GM21381 (cell line): ENCODE results near the gene ADGRB2.
A peak's percentile ranks its signal among the peaks of the same experiment; 100 is the strongest.

ENCODE experiments used
- ATAC-seq: cut with Tn5 transposase; IDR thresholded peaks from one replicate; pipeline ENCODE4 v1.9.1; 2021; ENCODE audit warnings: mild to moderate bottlenecking, moderate library complexity; ENCODE audit not compliant: unreplicated experiment

The ADGRB2 gene

GRCh38 chr1:31749785-31750735 lies 14.1 kb downstream of the ADGRB2 start:
- ATAC-seq, result no peak

DNA sequence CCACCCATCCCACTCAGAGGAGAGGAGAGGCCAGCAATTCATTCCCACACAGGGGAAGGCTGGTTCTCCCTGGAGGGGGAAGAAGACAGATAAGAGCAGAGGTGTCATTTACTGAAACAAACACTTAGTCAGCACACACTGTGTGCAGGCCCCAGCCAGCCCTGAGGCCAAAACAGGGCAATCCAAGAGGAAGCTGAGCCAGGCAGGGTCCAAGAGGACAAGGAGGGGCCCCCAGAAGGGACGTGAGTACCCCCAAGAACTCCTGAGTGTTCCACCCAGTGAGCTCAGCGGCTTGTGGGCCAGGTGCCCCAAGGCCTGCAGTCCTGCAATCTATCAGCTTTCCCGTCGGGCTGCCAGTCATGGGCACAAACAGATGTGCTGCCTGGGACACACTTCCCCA lies 15.8 kb downstream of the ADGRB2 start:
- ATAC-seq, result no peak

- ATAC-seq, result no peak
Measured at GRCh38 chr1:31747304-31747703, 16.8 kb downstream of the ADGRB2 start.

GRCh38 chr1:31746687-31747086 lies 17.5 kb downstream of the ADGRB2 start:
- ATAC-seq, result no peak

- no peak for ATAC-seq
Measured at GRCh38 chr1:31745946-31746670, 18.0 kb downstream of the ADGRB2 start.

DNA sequence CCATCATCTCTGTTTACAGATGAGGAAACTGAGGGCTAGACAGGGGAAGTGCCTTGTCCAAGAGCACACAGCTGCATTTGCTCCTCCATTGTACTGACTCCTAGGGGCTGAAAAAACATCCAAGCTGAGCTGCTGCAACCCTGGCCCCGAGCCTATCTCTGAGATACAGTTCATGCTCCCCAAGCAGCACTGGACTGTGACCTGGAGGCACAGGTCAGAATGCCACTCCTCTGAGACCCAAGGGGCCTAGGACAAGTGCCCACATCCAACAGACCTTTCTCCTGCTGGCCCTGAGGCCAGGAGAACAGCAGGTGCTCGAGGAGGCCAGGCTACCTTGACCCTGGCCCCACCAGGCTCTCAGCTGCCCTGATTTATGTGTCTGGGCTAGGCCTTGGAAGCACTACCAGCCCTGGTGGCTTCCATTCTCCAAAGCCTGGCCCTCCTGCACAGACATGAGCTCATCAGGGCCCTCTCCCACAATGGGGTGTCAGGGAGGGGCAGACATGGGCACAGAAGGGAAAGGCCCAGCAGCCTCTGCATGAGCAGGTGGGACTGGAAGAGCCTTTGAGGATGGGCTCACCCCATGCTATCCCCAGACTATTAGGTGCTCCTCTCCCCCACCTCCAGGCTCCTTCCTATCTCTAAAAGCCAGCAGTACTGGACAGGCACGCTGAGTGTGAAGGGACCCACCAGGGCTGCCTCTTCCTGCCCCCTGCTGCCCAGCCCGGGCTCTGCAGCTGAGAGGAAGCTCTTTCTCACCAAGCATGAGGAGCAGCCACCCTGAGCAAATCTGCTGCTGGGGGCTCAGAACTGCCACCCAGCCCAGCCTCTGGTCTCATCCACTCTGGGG lies 18.8 kb downstream of the ADGRB2 start:
- ATAC-seq, result no peak

DNA sequence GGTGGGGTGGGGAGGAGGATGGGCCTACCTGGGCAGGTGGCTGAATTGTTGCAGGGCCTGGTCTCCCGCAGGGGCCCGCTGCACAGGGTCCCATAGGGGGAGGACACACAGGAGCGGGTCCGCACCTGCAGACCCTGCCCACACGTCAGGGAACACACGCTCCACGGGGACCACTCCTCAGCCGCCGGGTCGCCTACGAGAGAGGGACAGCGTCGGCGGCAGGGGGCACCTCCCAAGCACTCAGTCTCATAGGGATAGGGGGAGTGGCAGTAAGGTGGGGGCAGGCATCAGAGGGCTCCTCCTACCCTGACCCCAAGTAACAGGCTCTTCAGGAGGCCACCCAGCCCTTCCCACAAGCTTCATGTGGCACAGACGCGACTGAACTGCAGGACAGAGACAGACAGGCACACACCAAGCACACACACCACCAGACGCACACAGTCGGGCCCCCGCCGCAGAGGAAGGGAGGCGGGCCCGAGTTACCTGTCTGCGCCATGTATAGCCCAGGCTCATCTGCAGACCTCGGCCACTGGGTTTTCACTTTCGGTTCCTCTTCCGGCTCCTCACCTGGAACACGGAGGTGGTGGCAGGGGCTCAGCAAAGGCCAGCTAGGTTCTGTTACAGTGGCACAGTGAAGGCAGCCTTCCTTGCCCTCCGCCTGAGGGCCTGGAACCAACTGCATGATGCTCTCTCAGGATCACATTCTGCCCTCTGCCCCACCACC lies 19.8 kb downstream of the ADGRB2 start:
- ATAC-seq, result peak; percentile 69

DNA sequence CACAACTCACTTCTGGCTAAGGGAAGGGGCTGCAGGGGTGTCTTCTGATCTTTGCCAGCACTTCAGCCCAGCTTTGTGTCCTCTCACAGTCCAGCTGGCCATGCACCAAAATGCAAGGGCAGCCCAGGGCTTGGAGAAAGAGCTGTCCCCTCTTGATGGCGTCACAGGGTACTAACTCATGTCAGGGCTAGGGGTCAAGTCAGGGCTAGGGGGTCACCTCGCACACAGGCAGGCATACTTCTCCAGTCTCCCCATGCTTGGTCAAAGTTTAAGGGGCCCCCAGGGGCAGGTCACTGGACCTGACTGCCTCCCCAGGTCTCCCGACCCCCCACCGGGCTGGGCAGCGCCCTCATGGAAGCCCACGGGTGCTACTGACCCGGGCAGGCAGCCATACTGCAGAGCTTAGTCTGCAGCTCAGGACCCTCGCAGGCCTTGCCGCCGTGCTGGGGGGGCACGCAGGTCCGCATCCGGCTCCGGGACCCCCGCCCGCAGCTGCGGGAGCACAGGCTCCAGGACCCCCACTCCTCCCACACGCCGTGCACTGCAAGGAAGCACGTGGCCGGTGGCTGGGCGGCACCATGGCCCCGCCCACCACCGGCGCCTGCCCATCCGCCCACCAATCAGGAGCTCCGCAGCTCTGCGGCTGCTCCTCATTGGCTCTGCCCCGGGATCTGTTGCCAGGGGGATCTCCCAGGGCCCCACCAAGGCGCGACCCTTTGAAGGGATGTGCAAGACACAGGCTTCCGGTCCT lies 21.5 kb downstream of the ADGRB2 start:
- no peak for ATAC-seq

DNA sequence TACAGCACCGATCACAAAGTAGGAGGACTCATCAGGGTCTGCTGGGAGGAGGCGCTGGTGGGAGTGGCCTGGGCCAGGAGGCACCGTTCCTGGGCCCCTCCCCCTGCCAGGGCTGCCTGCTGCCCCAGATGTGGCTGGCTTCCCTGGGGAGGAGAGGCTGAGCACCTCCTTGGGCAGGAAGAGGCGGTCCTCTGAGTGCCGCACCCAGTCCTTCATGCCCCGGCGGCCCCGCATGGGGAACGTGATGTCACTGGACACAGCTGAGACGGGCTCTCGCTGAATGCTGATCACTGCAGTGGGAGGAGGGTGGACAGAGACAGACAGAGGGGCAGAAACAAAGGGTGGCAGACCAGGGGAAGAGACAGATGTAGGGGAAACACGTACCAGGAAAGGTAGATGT lies 24.8 kb downstream of the ADGRB2 start:
- no peak for ATAC-seq

DNA sequence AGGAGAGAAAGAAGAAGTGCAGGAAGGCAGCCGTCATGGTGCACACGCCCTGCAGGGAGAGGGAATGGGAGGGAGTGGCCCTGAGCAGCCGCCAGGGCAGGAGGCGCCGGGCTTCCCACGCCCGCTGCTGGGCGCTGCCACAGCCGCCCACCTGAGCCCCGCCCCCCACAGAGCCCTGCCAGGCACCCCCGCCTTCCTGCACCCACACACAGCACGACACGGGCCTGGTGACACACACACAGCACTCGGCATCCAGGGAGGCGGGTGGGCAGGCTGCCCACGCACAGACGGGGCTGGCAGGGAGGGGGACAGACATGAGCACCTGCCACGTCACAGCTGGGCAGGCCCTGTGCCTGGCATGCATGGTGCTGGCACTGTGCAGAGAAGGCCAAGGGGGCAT lies 27.5 kb downstream of the ADGRB2 start:
- ATAC-seq, result no peak

DNA sequence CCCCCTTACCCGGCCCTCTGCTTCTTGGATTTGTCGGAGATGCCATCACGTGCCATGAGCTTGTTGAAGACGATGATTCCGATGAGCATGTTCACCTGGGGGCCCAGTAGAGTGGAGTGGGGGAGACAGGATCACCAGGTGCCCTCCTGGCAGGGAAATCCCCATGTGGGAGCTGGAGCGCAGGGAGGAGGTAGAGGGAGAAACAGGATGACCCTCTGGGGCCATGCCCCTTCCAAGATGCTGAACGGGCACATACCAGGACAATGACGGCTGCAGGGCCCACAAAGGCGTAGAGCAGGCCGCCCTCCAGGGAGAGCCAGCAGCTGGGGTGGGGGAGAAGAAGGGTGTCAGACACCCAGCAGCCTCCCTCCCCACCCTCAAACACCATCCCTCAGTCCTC lies 28.6 kb downstream of the ADGRB2 start:
- ATAC-seq, result no peak

GRCh38 chr1:31734582-31735107 lies 29.5 kb downstream of the ADGRB2 start:
- ATAC-seq, result no peak

DNA sequence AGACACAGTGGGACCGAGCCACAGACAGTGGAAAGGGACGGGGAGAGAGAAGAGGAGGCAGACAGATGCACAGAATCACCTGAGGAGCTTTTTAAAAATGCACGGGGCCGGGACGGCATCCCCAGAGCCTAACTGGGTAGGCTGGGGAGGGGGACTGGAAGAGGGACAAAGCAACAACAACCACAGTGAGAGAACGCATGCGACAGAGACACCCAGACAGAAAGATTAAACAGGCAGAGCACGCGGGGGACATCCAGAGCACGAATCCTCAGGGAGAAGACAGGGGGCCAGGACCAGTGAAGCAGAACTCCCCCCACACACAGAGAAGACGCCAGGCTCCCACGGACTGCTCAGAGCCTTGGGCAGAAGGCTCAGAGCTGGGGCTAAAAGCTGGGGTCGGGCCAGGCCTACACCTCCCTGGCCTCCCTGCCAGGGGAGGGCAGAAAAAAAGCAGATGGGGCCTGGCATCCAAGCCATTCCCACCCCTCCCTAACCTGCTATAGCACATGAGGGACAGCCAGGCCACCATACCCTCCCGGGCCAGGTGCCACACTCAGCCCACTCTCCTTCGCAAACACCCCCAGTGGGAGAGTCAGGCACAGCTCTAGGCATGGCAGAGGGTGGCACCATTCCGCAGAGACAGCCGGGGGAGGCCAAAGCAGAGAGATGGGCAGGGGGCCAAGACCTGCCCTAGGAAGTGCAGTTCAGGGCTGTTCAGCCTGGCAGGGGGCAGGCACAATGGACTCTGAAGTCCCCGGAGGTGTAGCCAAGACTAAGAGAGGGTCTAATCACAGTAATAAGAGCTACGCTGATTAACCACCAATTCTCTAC lies 30.5 kb downstream of the ADGRB2 start:
- ATAC-seq, result no peak

GRCh38 chr1:31732751-31733289 lies 31.3 kb downstream of the ADGRB2 start:
- no peak for ATAC-seq

GRCh38 chr1:31732343-31732742 lies 31.8 kb downstream of the ADGRB2 start:
- ATAC-seq, result no peak

DNA sequence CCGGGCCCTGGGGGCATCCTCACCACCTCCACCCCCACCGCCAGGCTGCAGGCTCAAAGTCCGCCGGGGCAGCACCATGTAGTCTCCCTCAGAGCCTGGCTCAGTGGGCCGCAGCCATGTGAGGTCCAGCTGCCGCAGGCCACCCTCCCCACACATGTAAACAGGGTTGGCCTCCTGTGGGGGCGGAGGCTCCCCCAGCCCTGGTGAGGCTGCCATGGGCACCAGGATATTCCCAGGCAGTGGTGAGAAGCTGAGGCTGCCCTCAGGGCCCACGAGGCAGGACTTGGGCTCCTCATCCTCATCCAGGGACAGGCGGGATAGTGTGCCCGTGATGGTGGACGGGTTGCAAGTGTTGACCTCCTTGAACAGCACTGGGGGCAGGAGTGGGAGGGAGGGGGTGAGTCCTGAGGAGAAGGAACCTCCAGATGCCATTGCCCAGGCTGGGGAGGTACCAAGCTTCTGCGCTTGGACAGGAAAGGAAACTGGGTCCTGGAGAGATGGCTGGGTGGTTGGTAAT lies 33.0 kb downstream of the ADGRB2 start:
- no peak for ATAC-seq

GRCh38 chr1:31730336-31731048 lies 33.6 kb downstream of the ADGRB2 start:
- no peak for ATAC-seq

DNA sequence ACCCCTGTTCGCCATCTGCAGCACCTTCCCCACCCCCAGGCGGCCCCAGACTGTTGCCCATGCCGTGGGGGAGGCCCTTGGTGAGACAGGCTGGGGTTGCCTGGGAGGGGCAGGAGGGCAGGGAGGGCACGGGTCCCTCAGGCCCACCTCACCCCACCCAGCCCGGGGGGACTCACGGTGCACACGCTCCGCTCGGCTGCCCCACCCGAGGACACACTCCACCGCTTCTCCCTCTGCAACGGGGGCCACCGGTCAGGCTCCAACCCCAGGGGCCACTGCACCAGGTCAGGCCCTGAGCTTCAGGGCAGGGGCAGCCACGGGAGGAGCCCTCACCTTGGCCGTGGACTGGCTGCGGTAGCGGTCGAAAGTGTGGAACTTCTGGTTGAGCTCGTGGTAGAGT lies 36.3 kb downstream of the ADGRB2 start:
- ATAC-seq, result no peak
